Measurements from ENCODE around the gene HSD17B8.
"Not testable (repeated sequence)": the region's sequence is repeated elsewhere in the genome, so short reads cannot be mapped to it uniquely, and the experiment has no call there.

The HSD17B8 gene

GRCh38 chr6:33217681-33218080 lies 13.2 kb downstream of the HSD17B8 start:
- Mint-ChIP-seq H3K9me3 (no peaks in the 10 kb centered on the region), H3K27ac (no peak overlapping the region), H3K36me3 (peaks cover 11% of the 10 kb centered on the region), H3K4me1 (peaks cover 17% of the 10 kb centered on the region), H3K4me3 (no peak overlapping the region)
- DNase-seq (ENCODE audit: low spot score in 2 of 2): no peak
- no peak for ATAC-seq

GRCh38 chr6:33226503-33227120 lies 22.2 kb downstream of the HSD17B8 start:
- H3K4me1 Mint-ChIP-seq; H3K4me3 Mint-ChIP-seq; DNase-seq (ENCODE audit: low spot score in 2 of 2); H3K27ac Mint-ChIP-seq; H3K9me3 Mint-ChIP-seq; ATAC-seq; H3K36me3 Mint-ChIP-seq: not testable (repeated sequence)

DNA sequence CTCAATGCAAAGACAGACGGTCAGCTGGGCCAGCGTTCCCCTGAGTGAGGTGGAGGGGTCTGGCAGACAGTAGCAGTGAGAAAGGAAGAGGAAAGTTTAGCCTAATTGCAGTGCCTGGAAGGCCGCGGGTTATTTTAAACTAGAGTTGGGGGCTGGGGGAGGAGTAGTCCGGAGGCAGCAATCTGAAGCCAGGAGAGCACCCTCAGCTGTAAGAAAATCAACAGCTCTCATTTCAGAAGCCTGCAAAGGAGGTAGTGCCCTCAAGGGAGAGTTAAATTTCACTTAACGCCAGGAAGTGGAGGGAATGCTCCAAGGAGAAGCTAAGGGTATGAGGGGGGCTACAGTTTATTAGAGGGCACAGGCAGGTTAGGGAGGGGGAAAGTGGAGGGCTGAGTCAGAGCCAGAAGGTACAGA lies 30.8 kb downstream of the HSD17B8 start:
- no peak for ATAC-seq
- Mint-ChIP-seq H3K27ac (peak overlapping the region; percentile 37), H3K4me3 (no peak overlapping the region), H3K4me1 (peaks cover under 1% of the 10 kb centered on the region), H3K36me3 (no peaks in the 10 kb centered on the region), H3K9me3 (no peaks in the 10 kb centered on the region)
- no peak for DNase-seq (ENCODE audit: low spot score in 2 of 2)

DNA sequence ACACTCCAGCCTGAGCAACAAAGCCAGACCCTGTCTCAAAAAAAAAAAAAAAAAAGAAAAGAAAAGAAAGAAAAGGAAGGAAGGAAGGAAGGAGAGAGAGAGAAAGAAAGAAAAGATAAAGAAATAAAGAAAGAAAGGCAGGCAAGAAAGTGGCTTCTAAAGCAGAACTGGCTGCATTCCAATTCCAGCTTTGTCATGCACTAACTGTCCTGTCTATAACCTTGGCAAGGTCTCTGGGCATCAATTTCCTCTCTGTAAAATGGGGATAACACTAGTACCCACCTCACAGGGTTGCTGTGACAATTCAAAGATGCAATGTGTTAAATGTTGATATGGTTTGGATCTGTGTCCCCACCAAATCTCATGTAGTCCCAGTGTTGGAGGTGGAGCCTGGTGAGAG lies 31.9 kb downstream of the HSD17B8 start:
- ATAC-seq (no peak), DNase-seq (ENCODE audit: low spot score in 2 of 2) (no peak)
- H3K27ac Mint-ChIP-seq: no peak overlapping the region
- H3K36me3 Mint-ChIP-seq: no peaks in the 10 kb centered on the region
- H3K9me3 Mint-ChIP-seq: no peaks in the 10 kb centered on the region
- H3K4me3 Mint-ChIP-seq: no peak overlapping the region
- H3K4me1 Mint-ChIP-seq: peaks cover 6% of the 10 kb centered on the region

- no peak overlapping the region for H3K27ac Mint-ChIP-seq
- peaks cover 9% of the 10 kb centered on the region for H3K4me1 Mint-ChIP-seq
- no peak overlapping the region for H3K4me3 Mint-ChIP-seq
- ATAC-seq (no peak), DNase-seq (ENCODE audit: low spot score in 2 of 2) (no peak)
- no peaks in the 10 kb centered on the region for H3K9me3 Mint-ChIP-seq
- no peaks in the 10 kb centered on the region for H3K36me3 Mint-ChIP-seq
These were observed 32.4 kb downstream of the HSD17B8 start for GRCh38 chr6:33236852-33237251.

- DNase-seq (ENCODE audit: low spot score in 2 of 2): no peak
- peaks cover 17% of the 10 kb centered on the region for H3K4me1 Mint-ChIP-seq
- no peak overlapping the region for H3K27ac Mint-ChIP-seq
These were observed 33.3 kb downstream of the HSD17B8 start for GRCh38 chr6:33237741-33238140.

GRCh38 chr6:33241968-33242367 lies 37.5 kb downstream of the HSD17B8 start:
- Mint-ChIP-seq H3K4me1 (peaks cover 17% of the 10 kb centered on the region), H3K9me3 (no peaks in the 10 kb centered on the region), H3K4me3 (peak overlapping the region; percentile 42), H3K36me3 (no peaks in the 10 kb centered on the region), H3K27ac (no peak overlapping the region)
- DNase-seq (ENCODE audit: low spot score in 2 of 2) (no peak), ATAC-seq (peak; percentile 96)

More at GRCh38 chr6:33237741-33238140, 33.3 kb downstream of the HSD17B8 start:
- ATAC-seq: no peak
- H3K36me3 Mint-ChIP-seq: no peaks in the 10 kb centered on the region
- no peaks in the 10 kb centered on the region for H3K9me3 Mint-ChIP-seq
- H3K4me3 Mint-ChIP-seq: no peak overlapping the region

- H3K4me1 Mint-ChIP-seq: peaks cover 25% of the 10 kb centered on the region
- peaks cover 3% of the 10 kb centered on the region for H3K36me3 Mint-ChIP-seq
- no peak overlapping the region for H3K4me3 Mint-ChIP-seq
- no peaks in the 10 kb centered on the region for H3K9me3 Mint-ChIP-seq
- DNase-seq (ENCODE audit: low spot score in 2 of 2): no peak
- H3K27ac Mint-ChIP-seq: no peak overlapping the region
- ATAC-seq: no peak
These were observed 39.0 kb downstream of the HSD17B8 start for GRCh38 chr6:33243476-33243875.

DNA sequence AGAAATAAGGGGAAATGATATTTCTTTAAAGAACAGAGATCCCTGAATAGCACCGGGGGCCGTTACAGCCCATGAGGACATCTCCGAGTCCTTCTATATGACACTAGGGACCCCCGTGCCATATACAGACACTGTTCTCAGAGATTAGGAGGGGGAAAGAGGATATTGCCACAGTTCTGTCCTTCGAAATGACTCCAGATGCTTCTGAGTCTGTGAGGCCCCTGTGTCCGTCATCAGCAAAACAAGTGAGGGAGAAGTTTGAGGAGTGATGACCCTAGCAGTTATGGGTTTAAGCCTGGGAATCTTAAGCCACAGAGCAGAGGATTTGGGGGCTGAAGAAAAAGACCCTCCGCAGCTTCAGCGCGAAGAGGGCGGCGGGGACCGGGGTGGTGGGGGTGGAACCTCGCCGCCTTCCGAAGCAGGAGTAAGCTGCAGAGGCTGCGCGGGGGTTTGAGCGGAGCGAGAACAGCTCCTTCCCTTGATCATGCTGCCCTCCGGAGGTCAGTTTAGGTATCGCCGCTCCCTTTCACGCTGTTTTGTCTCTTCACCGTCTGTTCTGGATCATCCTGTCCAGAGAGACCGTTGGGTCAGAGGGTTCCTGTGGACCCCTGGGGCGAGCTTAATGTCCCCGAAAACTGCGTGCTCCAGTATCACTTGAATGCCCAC lies 43.7 kb downstream of the HSD17B8 start:
- Mint-ChIP-seq H3K36me3 (peaks cover 46% of the 10 kb centered on the region), H3K27ac (peak overlapping the region; percentile 96), H3K4me1 (peaks cover 47% of the 10 kb centered on the region), H3K9me3 (no peaks in the 10 kb centered on the region), H3K4me3 (peak overlapping the region; percentile 91)
- ATAC-seq: peak; percentile 57
- peak; percentile 94 to 98 for DNase-seq (ENCODE audit: low spot score in 2 of 2)

- H3K4me3 Mint-ChIP-seq: peak overlapping the region; percentile 91
- DNase-seq (ENCODE audit: low spot score in 2 of 2): no peak
- ATAC-seq: peak; percentile 41
- no peaks in the 10 kb centered on the region for H3K9me3 Mint-ChIP-seq
- H3K27ac Mint-ChIP-seq: peak overlapping the region; percentile 96
- H3K36me3 Mint-ChIP-seq: peaks cover 51% of the 10 kb centered on the region
- H3K4me1 Mint-ChIP-seq: peaks cover 48% of the 10 kb centered on the region
These were observed 44.1 kb downstream of the HSD17B8 start for GRCh38 chr6:33248643-33248931.

DNA sequence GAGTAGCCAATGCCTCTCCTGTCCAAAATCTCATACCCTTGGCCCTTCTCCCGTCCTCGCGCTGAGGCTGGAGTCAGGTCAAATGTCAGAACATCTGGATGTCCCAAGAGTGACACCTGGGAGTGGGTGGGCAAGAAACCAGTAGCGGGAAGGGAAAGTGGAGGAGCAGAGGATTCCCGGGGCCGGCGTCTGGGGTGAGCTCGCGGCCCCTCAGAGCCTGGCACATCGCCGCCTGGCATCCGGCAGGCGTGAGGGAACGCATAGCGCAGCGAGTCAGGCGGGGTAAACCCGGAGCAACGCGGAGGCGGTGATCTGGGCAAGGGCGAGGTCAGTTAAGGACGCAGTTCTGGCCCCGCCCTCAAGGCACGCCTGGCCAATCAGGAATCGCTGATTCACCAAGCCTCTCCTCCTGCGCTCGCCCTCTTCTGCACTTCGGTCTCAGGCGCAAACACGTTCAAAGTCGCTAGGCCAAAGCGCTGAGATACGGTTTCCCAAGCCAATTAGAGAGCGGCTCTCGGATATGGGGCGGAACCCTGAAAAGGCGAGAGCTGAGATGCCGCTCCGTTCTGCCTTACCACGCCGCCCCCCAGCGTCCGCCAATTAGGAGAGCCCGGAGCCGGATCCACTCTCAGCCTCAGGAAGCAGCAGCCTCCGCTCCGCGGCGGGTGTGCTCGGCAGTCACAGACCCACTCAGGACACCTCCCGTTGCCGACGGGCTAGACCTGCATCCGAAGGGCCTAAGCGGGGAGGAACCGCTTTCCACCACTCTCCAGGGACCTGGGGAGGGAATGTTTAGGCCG lies 44.7 kb downstream of the HSD17B8 start:
- H3K9me3 Mint-ChIP-seq: no peaks in the 10 kb centered on the region
- peak overlapping the region; percentile 91 for H3K4me3 Mint-ChIP-seq
- DNase-seq (ENCODE audit: low spot score in 2 of 2) (peak; percentile 84 to 97), ATAC-seq (peak; percentile 94)
- H3K27ac Mint-ChIP-seq: peak overlapping the region; percentile 96
- H3K4me1 Mint-ChIP-seq: peaks cover 48% of the 10 kb centered on the region
- peaks cover 51% of the 10 kb centered on the region for H3K36me3 Mint-ChIP-seq

GRCh38 chr6:33249732-33250630 lies 45.5 kb downstream of the HSD17B8 start:
- H3K27ac Mint-ChIP-seq: peak overlapping the region; percentile 96
- DNase-seq (ENCODE audit: low spot score in 2 of 2) (peak in 1 of 2 donors; percentile 55), ATAC-seq (no peak)
- H3K4me3 Mint-ChIP-seq: peak overlapping the region; percentile 91
- no peaks in the 10 kb centered on the region for H3K9me3 Mint-ChIP-seq
- peaks cover 59% of the 10 kb centered on the region for H3K36me3 Mint-ChIP-seq
- peaks cover 48% of the 10 kb centered on the region for H3K4me1 Mint-ChIP-seq

GRCh38 chr6:33250731-33251130 lies 46.3 kb downstream of the HSD17B8 start:
- H3K27ac Mint-ChIP-seq: peak overlapping the region; percentile 96
- ATAC-seq (no peak), DNase-seq (ENCODE audit: low spot score in 2 of 2) (no peak)
- H3K36me3 Mint-ChIP-seq: peaks cover 67% of the 10 kb centered on the region
- no peaks in the 10 kb centered on the region for H3K9me3 Mint-ChIP-seq
- H3K4me3 Mint-ChIP-seq: peak overlapping the region; percentile 91
- H3K4me1 Mint-ChIP-seq: peaks cover 48% of the 10 kb centered on the region

GRCh38 chr6:33251395-33252012 lies 47.0 kb downstream of the HSD17B8 start:
- no peaks in the 10 kb centered on the region for H3K9me3 Mint-ChIP-seq
- DNase-seq (ENCODE audit: low spot score in 2 of 2) (no peak), ATAC-seq (no peak)
- H3K27ac Mint-ChIP-seq: peak overlapping the region; percentile 96
- peak overlapping the region; percentile 91 for H3K4me3 Mint-ChIP-seq
- peaks cover 75% of the 10 kb centered on the region for H3K36me3 Mint-ChIP-seq
- peaks cover 48% of the 10 kb centered on the region for H3K4me1 Mint-ChIP-seq
